PC-9 (cell line): ENCODE measurements around the gene ARFGAP1. TPM values are rescaled to one million over a fixed set of nuclear protein-coding genes. Genes with fewer than 3 reads are reported as not detected.

Experiments
- BruUV-seq: library from RNA; stranded (reverse); fragments of 400-500 nt; replicated peaks from 2 replicates; lab custom pipeline; 2021; lab: Mats Ljungman, UMichigan
- CTCF ChIA-PET: fragments of 300-600 bp; sonication (Branson Sonifier 250); formaldehyde crosslinking; loops from one replicate; lab custom pipeline; 2022; ENCODE audit warnings: antibody characterized with exemption; lab: Charles Lee
- POLR2A ChIA-PET: fragments of 300-600 bp; sonication (Branson Sonifier 250); formaldehyde crosslinking; loops from one replicate; lab custom pipeline; 2022; ENCODE audit warnings: antibody characterized with exemption; ENCODE audit not compliant: unreplicated experiment; lab: Charles Lee
- DNase-seq, 2 experiments: peaks; one replicate each; pipeline versions ENCODE4 v3.0.0 to v3.0.0-alpha.2; 2015 to 2022; ENCODE audit warnings: mixed read lengths in 1 of 2
- H2AFZ ChIP-seq: fragments of 200-600 bp; sonication (generic); 2 replicates; pipeline ENCODE4 v1.8.1; 2017; ENCODE audit warnings: antibody characterized with exemption
- H3F3A ChIP-seq: fragments of 200-600 bp; sonication (generic); 2 replicates; pipeline ENCODE4 v1.8.1; 2017; ENCODE audit warnings: antibody characterized with exemption, mild to moderate bottlenecking, low read depth; ENCODE audit not compliant: insufficient read depth
- H3K27ac ChIP-seq: fragments of 200-600 bp; sonication (generic); 2 replicates; pipeline ENCODE4 v1.6.1; 2016; ENCODE audit warnings: mixed run types
- H3K27me3 ChIP-seq: fragments of 200-600 bp; sonication (generic); 2 replicates; pipeline ENCODE4 v1.6.1; 2016; ENCODE audit warnings: low read depth, mixed run types; ENCODE audit not compliant: insufficient read depth
- H3K36me3 ChIP-seq: fragments of 200-600 bp; sonication (generic); 2 replicates; pipeline ENCODE4 v1.6.1; 2016; ENCODE audit warnings: low read depth, mixed run types
- H3K4me1 ChIP-seq: fragments of 200-600 bp; sonication (generic); replicated peaks from 2 replicates; pipeline ENCODE4 v1.6.1; 2016; ENCODE audit warnings: mixed run types; ENCODE audit not compliant: insufficient read depth
- H3K4me2 ChIP-seq: fragments of 200-600 bp; sonication (generic); 2 replicates; pipeline ENCODE4 v1.6.1; 2017; ENCODE audit warnings: mixed run types
- H3K4me3 ChIP-seq: fragments of 200-600 bp; sonication (generic); 2 replicates; pipeline ENCODE4 v1.6.1; 2016; ENCODE audit warnings: mixed run types
- H3K79me2 ChIP-seq: fragments of 200-600 bp; sonication (generic); 2 replicates; pipeline ENCODE4 v1.6.1; 2017; ENCODE audit warnings: low read depth, mixed run types
- H3K9me2 ChIP-seq: fragments of 200-600 bp; sonication (generic); 2 replicates; pipeline ENCODE4 v1.8.1; 2017; ENCODE audit warnings: mild to moderate bottlenecking; ENCODE audit not compliant: insufficient read depth
- H3K9me3 ChIP-seq: fragments of 200-600 bp; sonication (generic); 2 replicates; pipeline ENCODE4 v1.8.1; 2016; ENCODE audit warnings: low read depth; ENCODE audit not compliant: insufficient read depth
- H4K20me1 ChIP-seq: fragments of 200-600 bp; sonication (generic); 2 replicates; pipeline ENCODE4 v1.8.1; 2017; ENCODE audit not compliant: insufficient read depth
- EZH2 ChIP-seq: fragments of 200-600 bp; sonication (generic); IDR thresholded peaks from 2 replicates; pipeline ENCODE4 v1.8.0; 2017; ENCODE audit warnings: antibody characterized with exemption, low read depth
- intact Hi-C: fragments of 100-400 bp; cut with micrococcal nuclease; formaldehyde crosslinking; loops from one replicate; pipeline ENCODE4 v1.10.0; 2022; ENCODE audit not compliant: unreplicated experiment
- total RNA-seq: library from RNA; stranded (reverse); gene quantifications from 2 replicates; pipeline ENCODE4 v1.2.3, GENCODE V29; 2021
- TF ChIP-seq, protein P1 (sequence below): fragments of 200-600 bp; sonication (generic); conservative IDR thresholded peaks from 2 replicates; pipeline ENCODE4 v1.6.1; 2017; ENCODE audit warnings: mixed run types, antibody characterized with exemption, mild to moderate bottlenecking, moderate library complexity

ARFGAP1 gene
- total RNA-seq, 1 experiment from 2014 or later: 89.0 TPM

DNA sequence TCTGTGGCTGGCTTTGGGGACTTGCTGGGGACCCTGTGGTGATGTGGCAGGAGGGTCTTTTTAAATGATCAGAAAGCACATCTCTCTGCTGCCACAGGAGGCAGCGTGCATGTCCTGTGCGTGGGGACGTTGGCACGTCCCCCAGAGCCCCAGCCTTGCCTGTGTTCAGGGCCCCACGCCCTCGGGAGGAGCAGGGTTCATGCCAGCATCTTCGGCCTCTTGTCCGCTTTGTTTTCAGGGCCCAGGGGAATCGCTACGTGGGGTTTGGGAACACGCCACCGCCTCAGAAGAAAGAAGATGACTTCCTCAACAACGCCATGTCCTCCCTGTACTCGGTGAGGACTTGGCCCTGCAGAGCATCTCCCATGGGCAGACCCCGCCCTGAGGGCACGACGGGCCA is 6.0 kb downstream of the ARFGAP1 start:
- Histone ChIP-seq H2AFZ (no peak overlapping the region), H3K27ac (no peak overlapping the region), H4K20me1 (peaks cover 60% of the 10 kb centered on the region), H3K36me3 (peaks cover 36% of the 10 kb centered on the region), H3K9me2 (no peaks in the 10 kb centered on the region), H3K27me3 (no peaks in the 10 kb centered on the region), H3K79me2 (peaks cover 32% of the 10 kb centered on the region), H3K9me3 (no peaks in the 10 kb centered on the region), H3K4me3 (no peak overlapping the region), H3F3A (no peaks in the 10 kb centered on the region), H3K4me1 (peaks cover 10% of the 10 kb centered on the region), H3K4me2 (no peak overlapping the region)
- BruUV-seq: no TSS peak
- no peak for TF ChIP-seq EZH2
- TF ChIP-seq, protein P1, sequence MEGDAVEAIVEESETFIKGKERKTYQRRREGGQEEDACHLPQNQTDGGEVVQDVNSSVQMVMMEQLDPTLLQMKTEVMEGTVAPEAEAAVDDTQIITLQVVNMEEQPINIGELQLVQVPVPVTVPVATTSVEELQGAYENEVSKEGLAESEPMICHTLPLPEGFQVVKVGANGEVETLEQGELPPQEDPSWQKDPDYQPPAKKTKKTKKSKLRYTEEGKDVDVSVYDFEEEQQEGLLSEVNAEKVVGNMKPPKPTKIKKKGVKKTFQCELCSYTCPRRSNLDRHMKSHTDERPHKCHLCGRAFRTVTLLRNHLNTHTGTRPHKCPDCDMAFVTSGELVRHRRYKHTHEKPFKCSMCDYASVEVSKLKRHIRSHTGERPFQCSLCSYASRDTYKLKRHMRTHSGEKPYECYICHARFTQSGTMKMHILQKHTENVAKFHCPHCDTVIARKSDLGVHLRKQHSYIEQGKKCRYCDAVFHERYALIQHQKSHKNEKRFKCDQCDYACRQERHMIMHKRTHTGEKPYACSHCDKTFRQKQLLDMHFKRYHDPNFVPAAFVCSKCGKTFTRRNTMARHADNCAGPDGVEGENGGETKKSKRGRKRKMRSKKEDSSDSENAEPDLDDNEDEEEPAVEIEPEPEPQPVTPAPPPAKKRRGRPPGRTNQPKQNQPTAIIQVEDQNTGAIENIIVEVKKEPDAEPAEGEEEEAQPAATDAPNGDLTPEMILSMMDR: no peak
- no peak for DNase-seq
- ChIA-PET POLR2A (no interaction called here), CTCF (no interaction called here)
- intact Hi-C loops: no loop called here

DNA sequence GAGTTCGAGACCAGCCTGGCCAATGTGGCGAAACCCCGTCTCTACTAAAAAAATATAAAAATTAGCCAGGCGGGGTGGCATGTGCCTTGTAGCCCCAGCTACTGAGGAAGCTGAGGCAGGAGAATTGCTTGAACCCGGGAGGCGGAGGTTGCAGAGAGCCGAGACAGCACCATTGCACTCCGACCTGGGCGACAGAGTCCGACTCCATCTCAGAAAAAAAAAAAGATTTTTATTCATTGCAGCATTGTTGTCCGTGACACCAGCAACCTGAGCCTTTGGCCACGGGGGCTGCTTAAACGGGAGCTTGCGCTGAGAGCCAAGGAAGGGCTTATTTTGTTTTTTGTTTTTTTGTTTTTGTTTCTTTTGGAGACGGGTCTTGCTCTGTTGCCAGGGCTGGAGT is 7.3 kb downstream of the ARFGAP1 start:
- no peak for TF ChIP-seq EZH2
- TF ChIP-seq, protein P1: no peak
- Histone ChIP-seq H3F3A (no peaks in the 10 kb centered on the region), H3K27ac (no peak overlapping the region), H4K20me1 (peaks cover 58% of the 10 kb centered on the region), H3K4me2 (no peak overlapping the region), H2AFZ (no peak overlapping the region), H3K9me2 (no peaks in the 10 kb centered on the region), H3K4me3 (no peak overlapping the region), H3K79me2 (peaks cover 20% of the 10 kb centered on the region), H3K27me3 (no peaks in the 10 kb centered on the region), H3K9me3 (no peaks in the 10 kb centered on the region), H3K4me1 (no peaks in the 10 kb centered on the region; the same call in 1 of the 2 replicates), H3K36me3 (peaks cover 36% of the 10 kb centered on the region)
- DNase-seq: no peak
- CTCF ChIA-PET: no interaction called here
- POLR2A ChIA-PET: no interaction called here
- BruUV-seq: no TSS peak
- intact Hi-C loops: no loop called here

DNA sequence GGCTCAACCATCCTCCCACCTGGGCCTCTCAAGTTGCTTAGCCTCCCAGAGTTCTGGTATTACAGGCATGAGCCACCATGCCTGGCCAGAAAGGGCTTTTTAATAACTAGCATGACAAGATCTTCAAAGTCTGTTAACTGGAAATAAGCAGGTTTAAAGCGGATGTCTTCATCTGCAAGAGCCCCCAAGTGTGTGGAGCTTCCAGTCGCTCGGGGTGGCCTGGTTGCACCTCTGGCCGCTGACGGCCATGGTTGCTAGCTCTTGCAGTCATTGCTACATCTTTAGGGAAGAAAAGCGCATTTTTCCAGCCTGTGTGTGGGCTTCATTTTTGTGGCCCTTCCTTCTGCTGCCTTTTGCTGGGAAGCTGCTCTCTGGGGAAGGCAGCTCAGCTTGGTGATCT is 7.8 kb downstream of the ARFGAP1 start:
- BruUV-seq: no TSS peak
- H3K4me3 ChIP-seq: no peak overlapping the region
- intact Hi-C loops: no loop called here
- TF ChIP-seq, protein P1: no peak
- TF ChIP-seq EZH2: no peak
- no peaks in the 10 kb centered on the region for H3K27me3 ChIP-seq
- H3K4me1 ChIP-seq: no peaks in the 10 kb centered on the region
- H3K4me2 ChIP-seq: no peak overlapping the region
- POLR2A ChIA-PET: no interaction called here
- CTCF ChIA-PET: interaction anchor here (0.6 kb wide), 1 partner anchor 380 kb away, joined by 3 read pairs; no protein-coding TSS in a partner anchor
- H3K79me2 ChIP-seq: peaks cover 15% of the 10 kb centered on the region
- H3K27ac ChIP-seq: no peak overlapping the region
- no peak for DNase-seq
- H3K36me3 ChIP-seq: peaks cover 36% of the 10 kb centered on the region
- no peaks in the 10 kb centered on the region for H3K9me2 ChIP-seq
- no peaks in the 10 kb centered on the region for H3K9me3 ChIP-seq
- peaks cover 54% of the 10 kb centered on the region for H4K20me1 ChIP-seq
- no peaks in the 10 kb centered on the region for H3F3A ChIP-seq
- H2AFZ ChIP-seq: no peak overlapping the region
